ENCODE data around the gene SLC9A4.

Gene SLC9A4

DNA sequence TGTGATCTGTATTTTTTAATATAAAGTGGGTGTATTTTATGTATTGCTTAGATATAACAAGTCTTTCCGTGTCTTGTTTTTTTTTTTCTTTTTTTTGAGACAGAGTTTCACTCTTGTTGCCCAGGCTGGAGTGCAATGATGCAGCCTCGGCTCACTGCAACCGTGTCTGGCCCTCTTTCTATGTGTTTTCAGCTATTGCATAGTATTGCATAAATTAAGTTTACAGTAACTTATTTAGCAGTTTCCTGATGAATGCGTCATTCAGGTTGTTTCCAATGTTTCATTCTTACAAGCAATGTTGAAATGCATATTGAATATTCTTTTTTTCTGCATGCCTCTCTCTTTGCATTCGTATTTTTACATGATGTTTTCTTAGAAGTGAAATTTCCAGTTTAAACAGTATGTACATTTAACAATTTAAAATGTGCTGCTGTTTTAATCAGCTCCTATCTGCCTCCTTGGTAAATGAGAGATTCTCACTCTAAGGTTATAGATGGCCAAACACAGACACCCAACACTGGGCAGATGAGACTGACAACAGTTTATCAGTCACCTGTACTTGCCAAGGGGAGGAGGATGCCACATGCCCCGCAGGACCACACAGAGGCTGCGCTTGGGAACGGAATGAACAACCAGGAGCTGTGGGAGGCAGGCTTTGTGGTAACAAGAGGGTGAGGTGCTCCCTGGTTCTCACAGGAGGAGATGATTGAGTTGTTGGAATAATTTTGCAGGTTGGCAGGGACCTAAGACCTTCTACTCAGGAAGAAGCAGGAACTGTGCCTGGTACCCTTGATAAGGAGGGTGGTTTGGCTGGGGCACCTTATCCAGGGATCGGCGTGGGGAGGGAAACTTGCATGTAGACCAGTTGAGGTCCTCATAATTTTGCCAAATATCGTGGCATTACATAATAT lies 7.5 kb downstream of the SLC9A4 start:
- no peaks in the 10 kb centered on the region for H3K9me3 ChIP-seq (ENCODE audit: control insufficient read depth in 2 of 2, low read length in 2 of 2)
- H3K4me3 ChIP-seq (ENCODE audit: low read length in 2 of 2) = no peak overlapping the region
- no peak overlapping the region for H3K9ac ChIP-seq (ENCODE audit: low read depth in 1 of 2, low read length in 2 of 2)
- H3K36me3 ChIP-seq (ENCODE audit: control insufficient read depth in 2 of 2, insufficient read depth in 2 of 2, low read length in 2 of 2) = no peaks in the 10 kb centered on the region
- no peaks in the 10 kb centered on the region for H3K27me3 ChIP-seq (ENCODE audit: control insufficient read depth in 2 of 2, insufficient read depth in 2 of 2, low read length in 2 of 2)
- no peak overlapping the region for H3K27ac ChIP-seq (ENCODE audit: low read depth in 2 of 2, low read length in 2 of 2)
- H3K4me1 ChIP-seq (ENCODE audit: control insufficient read depth in 2 of 2, insufficient read depth in 2 of 2, low read length in 2 of 2) = no peaks in the 10 kb centered on the region

DNA sequence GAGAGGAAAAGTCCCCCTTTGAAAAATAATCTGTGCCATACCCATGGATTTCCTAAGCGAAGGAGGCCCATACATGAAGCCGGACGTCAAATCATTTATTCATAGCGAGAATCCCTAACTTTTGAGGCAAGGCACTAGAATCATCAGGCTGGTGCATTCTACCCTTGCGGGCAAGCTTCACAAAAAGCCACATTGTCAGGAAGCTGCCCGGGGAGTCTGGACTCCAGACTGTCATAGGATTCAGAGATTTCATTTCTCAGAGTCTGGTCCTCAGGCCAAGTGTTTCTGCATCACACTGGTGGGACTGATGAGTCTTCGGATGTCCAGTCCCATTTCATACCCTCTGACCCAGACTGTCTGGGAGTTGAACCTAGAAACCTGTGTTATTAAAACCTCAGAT lies 8.9 kb downstream of the SLC9A4 start:
- no peaks in the 10 kb centered on the region for H3K36me3 ChIP-seq (ENCODE audit: control insufficient read depth in 2 of 2, insufficient read depth in 2 of 2, low read length in 2 of 2)
- H3K9ac ChIP-seq (ENCODE audit: low read depth in 1 of 2, low read length in 2 of 2) = no peak overlapping the region
- H3K27ac ChIP-seq (ENCODE audit: low read depth in 2 of 2, low read length in 2 of 2) = no peak overlapping the region
- no peaks in the 10 kb centered on the region for H3K27me3 ChIP-seq (ENCODE audit: control insufficient read depth in 2 of 2, insufficient read depth in 2 of 2, low read length in 2 of 2)
- no peaks in the 10 kb centered on the region for H3K4me1 ChIP-seq (ENCODE audit: control insufficient read depth in 2 of 2, insufficient read depth in 2 of 2, low read length in 2 of 2)
- H3K9me3 ChIP-seq (ENCODE audit: control insufficient read depth in 2 of 2, low read length in 2 of 2) = no peaks in the 10 kb centered on the region
- no peak overlapping the region for H3K4me3 ChIP-seq (ENCODE audit: low read length in 2 of 2)

DNA sequence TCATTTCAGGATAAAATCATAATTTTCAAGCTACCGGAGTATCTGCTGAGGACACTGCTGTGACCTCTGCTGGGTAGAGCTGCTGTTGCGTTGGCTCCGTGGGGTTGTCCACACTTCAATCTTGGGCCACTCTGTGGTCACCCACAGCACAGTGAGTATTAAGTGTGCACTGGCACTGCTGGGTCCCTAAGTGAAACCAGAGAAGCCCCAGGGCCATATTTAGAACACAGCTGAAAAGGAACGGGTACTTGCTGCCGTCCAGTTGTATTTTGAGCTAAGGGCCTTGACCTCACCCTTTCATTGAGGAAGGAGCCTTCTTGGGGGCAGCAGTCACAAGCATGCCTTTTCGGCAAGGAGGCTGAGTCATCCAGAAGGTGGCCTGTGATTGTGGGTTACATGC lies 10.1 kb downstream of the SLC9A4 start:
- no peaks in the 10 kb centered on the region for H3K27me3 ChIP-seq (ENCODE audit: control insufficient read depth in 2 of 2, insufficient read depth in 2 of 2, low read length in 2 of 2)
- no peaks in the 10 kb centered on the region for H3K9me3 ChIP-seq (ENCODE audit: control insufficient read depth in 2 of 2, low read length in 2 of 2)
- no peaks in the 10 kb centered on the region for H3K36me3 ChIP-seq (ENCODE audit: control insufficient read depth in 2 of 2, insufficient read depth in 2 of 2, low read length in 2 of 2)
- H3K4me1 ChIP-seq (ENCODE audit: control insufficient read depth in 2 of 2, insufficient read depth in 2 of 2, low read length in 2 of 2) = peaks cover 0 to 4% of the 10 kb centered on the region in 2 donors
- no peak overlapping the region for H3K27ac ChIP-seq (ENCODE audit: low read depth in 2 of 2, low read length in 2 of 2)
- H3K9ac ChIP-seq (ENCODE audit: low read depth in 1 of 2, low read length in 2 of 2) = no peak overlapping the region
- no peak overlapping the region for H3K4me3 ChIP-seq (ENCODE audit: low read length in 2 of 2)

DNA sequence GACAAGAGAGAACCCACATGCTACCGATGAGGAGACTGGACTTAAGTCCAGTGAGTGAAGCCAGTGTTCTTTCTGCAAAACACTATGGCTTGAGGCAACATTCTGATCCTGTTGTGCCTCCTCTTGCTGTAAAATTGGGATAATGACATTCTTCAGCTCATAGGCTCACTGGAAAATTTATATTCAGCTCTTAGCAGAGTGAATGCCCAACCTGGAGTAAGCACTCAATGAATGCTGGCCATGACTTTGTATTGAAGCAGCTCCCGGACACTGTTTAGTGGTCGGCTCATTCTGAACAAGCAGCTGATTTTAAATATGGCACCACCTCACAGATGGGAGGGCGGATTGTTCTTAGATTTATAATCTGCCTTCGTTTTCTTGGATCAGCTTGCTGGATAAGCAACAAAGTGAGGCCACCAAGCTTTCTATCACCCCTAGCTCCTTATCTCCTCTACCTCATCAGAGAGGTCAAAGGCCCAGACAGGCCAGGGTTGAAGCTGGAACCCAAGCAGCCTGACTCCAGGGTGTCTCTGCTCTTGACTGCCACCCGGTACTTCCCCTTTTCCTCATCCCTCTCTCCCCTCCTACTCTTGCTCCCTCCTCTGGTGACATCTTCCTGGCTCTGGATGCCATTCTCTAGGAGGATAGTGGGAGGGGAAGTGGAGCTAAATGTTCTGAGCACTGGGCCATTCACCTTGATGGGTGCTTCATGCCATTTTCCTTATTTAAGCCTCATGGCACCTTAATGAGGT lies 11.5 kb downstream of the SLC9A4 start:
- no peaks in the 10 kb centered on the region for H3K27me3 ChIP-seq (ENCODE audit: control insufficient read depth in 2 of 2, insufficient read depth in 2 of 2, low read length in 2 of 2)
- H3K4me1 ChIP-seq (ENCODE audit: control insufficient read depth in 2 of 2, insufficient read depth in 2 of 2, low read length in 2 of 2) = peaks cover 0 to 4% of the 10 kb centered on the region in 2 donors
- no peaks in the 10 kb centered on the region for H3K36me3 ChIP-seq (ENCODE audit: control insufficient read depth in 2 of 2, insufficient read depth in 2 of 2, low read length in 2 of 2)
- H3K4me3 ChIP-seq (ENCODE audit: low read length in 2 of 2) = no peak overlapping the region
- no peak overlapping the region for H3K9ac ChIP-seq (ENCODE audit: low read depth in 1 of 2, low read length in 2 of 2)
- H3K27ac ChIP-seq (ENCODE audit: low read depth in 2 of 2, low read length in 2 of 2) = no peak overlapping the region
- H3K9me3 ChIP-seq (ENCODE audit: control insufficient read depth in 2 of 2, low read length in 2 of 2) = no peaks in the 10 kb centered on the region

DNA sequence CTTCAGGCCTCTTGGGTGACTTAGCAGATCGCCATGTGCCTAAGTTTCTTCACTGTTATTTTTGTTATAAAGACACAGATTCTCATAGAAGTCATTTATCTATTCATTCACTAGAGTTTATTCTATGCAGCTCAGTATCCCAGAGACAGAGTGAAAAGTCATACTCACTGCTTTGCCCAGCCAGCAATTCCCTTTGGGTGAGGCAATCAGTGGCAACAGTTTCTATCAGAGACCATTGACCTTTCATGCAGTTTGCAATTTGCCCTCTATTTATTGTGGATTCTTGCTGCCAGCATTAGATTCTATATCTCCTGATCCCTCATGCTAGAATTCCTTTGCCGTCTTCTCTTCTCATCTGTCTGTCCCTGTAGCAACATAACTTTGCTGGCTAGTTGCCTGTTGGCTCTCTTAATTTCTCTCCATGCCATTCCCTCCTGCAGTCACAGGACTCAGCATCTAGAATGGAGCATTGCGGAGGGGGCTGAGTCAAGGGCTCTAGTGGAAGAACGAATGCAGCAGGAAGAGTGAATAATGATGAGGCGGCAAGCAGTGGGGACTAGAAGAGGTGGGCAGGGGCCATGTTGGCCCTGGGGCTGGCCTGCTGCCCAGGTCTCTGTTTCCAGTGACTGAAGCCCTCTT lies 12.2 kb downstream of the SLC9A4 start:
- Histone ChIP-seq H3K27ac (ENCODE audit: low read depth in 2 of 2, low read length in 2 of 2) (no peak overlapping the region), H3K36me3 (ENCODE audit: control insufficient read depth in 2 of 2, insufficient read depth in 2 of 2, low read length in 2 of 2) (no peaks in the 10 kb centered on the region), H3K4me3 (ENCODE audit: low read length in 2 of 2) (no peak overlapping the region), H3K9ac (ENCODE audit: low read depth in 1 of 2, low read length in 2 of 2) (no peak overlapping the region), H3K9me3 (ENCODE audit: control insufficient read depth in 2 of 2, low read length in 2 of 2) (no peaks in the 10 kb centered on the region), H3K27me3 (ENCODE audit: control insufficient read depth in 2 of 2, insufficient read depth in 2 of 2, low read length in 2 of 2) (no peaks in the 10 kb centered on the region), H3K4me1 (ENCODE audit: control insufficient read depth in 2 of 2, insufficient read depth in 2 of 2, low read length in 2 of 2) (peaks cover 0 to 4% of the 10 kb centered on the region in 2 donors)

DNA sequence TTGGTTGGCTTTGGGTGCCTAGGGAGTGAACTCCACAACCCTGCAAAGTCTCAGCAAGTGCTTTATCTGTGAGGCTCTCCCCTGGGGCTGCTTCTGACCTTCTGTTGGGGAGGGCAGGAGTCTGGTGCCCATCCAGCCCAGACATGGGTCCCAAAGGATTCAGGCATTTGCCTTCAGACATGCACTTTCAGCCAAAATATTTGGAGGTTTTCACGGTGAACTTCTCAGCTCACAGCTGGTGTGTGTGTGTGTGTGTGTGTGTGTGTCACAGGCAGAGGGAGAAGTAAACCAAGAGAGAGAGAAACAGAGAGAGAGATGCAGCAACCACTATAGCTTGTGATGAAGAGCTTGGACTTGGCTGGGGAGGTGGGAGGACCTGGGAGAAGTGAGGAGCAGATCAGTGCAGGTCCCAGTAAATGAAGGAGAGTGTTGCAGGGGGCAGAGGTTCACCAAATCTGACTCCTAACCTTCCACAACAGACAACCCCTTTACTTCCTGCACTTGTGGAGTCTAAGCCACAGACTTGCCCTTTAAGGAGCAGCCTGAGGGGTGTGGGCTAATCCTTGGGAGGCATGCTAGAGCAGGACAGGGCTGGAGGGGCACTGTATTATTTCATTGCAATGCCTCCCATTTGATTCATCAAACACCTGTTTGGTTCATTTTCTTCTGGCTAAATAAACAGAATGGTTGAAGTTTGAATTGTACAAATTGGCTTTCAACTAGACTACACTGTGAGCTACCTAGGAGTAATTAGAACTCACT lies 14.1 kb downstream of the SLC9A4 start:
- H3K27me3 ChIP-seq (ENCODE audit: control insufficient read depth in 2 of 2, insufficient read depth in 2 of 2, low read length in 2 of 2) = no peaks in the 10 kb centered on the region
- H3K27ac ChIP-seq (ENCODE audit: low read depth in 2 of 2, low read length in 2 of 2) = no peak overlapping the region
- H3K4me1 ChIP-seq (ENCODE audit: control insufficient read depth in 2 of 2, insufficient read depth in 2 of 2, low read length in 2 of 2) = peaks cover 0 to 4% of the 10 kb centered on the region in 2 donors

DNA sequence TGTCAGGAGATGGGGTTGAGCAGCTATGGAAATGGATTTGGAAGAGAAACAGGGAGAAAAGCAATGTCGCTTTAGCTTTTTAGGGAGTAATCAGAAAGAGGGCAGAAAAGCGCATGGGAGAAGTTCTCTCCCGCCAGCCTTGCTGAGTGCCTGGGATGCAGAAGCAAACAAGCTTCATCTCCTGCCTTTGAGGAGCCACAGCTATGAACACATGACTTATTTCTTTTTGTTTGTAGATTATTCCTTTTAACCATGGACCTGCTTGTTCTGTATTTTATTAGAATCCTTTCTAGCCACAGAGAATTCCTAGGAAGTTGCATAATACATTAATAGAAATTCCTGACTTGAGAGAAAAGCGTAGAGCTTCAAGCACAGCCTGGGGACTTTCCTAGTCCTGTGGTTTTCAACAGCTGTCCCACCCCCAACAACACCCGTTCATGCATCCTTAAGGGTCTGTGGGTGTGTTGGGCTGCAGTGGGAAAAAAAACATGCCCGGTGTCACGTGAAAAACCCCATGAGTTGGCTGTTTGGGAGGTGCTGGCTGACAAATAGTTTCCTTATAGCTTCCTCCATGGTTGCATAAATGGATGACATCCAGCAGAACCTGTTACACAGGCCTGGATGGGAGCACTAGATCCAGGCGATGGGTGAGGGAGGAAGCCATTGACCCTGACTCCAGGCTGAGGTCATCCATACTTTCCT lies 14.9 kb downstream of the SLC9A4 start:
- Histone ChIP-seq H3K4me3 (ENCODE audit: low read length in 2 of 2) (no peak overlapping the region), H3K27ac (ENCODE audit: low read depth in 2 of 2, low read length in 2 of 2) (no peak overlapping the region), H3K27me3 (ENCODE audit: control insufficient read depth in 2 of 2, insufficient read depth in 2 of 2, low read length in 2 of 2) (no peaks in the 10 kb centered on the region), H3K9ac (ENCODE audit: low read depth in 1 of 2, low read length in 2 of 2) (no peak overlapping the region), H3K36me3 (ENCODE audit: control insufficient read depth in 2 of 2, insufficient read depth in 2 of 2, low read length in 2 of 2) (no peaks in the 10 kb centered on the region), H3K4me1 (ENCODE audit: control insufficient read depth in 2 of 2, insufficient read depth in 2 of 2, low read length in 2 of 2) (peaks cover 0 to 4% of the 10 kb centered on the region in 2 donors), H3K9me3 (ENCODE audit: control insufficient read depth in 2 of 2, low read length in 2 of 2) (no peaks in the 10 kb centered on the region)

More for the DNA sequence above, 14.1 kb downstream of the SLC9A4 start:
- Histone ChIP-seq H3K9ac (ENCODE audit: low read depth in 1 of 2, low read length in 2 of 2) (no peak overlapping the region), H3K36me3 (ENCODE audit: control insufficient read depth in 2 of 2, insufficient read depth in 2 of 2, low read length in 2 of 2) (no peaks in the 10 kb centered on the region), H3K9me3 (ENCODE audit: control insufficient read depth in 2 of 2, low read length in 2 of 2) (no peaks in the 10 kb centered on the region), H3K4me3 (ENCODE audit: low read length in 2 of 2) (no peak overlapping the region)

DNA sequence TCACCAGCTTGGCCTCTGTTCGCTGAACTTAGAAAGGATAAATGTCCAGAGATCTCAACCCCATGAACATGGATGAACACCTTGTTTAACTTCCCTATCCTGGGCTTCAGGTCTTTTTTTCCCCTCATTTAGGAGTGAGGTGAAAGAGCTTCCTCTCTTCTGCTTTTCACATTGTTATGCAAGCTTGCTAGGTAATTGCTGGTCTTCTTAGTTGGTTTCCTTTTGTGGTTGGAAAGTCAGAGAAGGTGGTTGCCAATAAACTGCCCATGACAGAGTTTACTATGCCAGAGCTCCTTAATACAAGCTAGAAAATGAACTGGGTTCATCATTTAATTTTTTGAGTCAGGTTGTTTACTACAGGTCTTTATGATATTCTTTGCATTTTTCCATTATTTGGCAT lies 16.6 kb downstream of the SLC9A4 start:
- H3K4me1 ChIP-seq (ENCODE audit: control insufficient read depth in 2 of 2, insufficient read depth in 2 of 2, low read length in 2 of 2) = peaks cover 0 to 4% of the 10 kb centered on the region in 2 donors
- H3K9ac ChIP-seq (ENCODE audit: low read depth in 1 of 2, low read length in 2 of 2) = no peak overlapping the region
- no peak overlapping the region for H3K27ac ChIP-seq (ENCODE audit: low read depth in 2 of 2, low read length in 2 of 2)
- no peaks in the 10 kb centered on the region for H3K9me3 ChIP-seq (ENCODE audit: control insufficient read depth in 2 of 2, low read length in 2 of 2)
- no peaks in the 10 kb centered on the region for H3K36me3 ChIP-seq (ENCODE audit: control insufficient read depth in 2 of 2, insufficient read depth in 2 of 2, low read length in 2 of 2)
- no peak overlapping the region for H3K4me3 ChIP-seq (ENCODE audit: low read length in 2 of 2)
- no peaks in the 10 kb centered on the region for H3K27me3 ChIP-seq (ENCODE audit: control insufficient read depth in 2 of 2, insufficient read depth in 2 of 2, low read length in 2 of 2)

DNA sequence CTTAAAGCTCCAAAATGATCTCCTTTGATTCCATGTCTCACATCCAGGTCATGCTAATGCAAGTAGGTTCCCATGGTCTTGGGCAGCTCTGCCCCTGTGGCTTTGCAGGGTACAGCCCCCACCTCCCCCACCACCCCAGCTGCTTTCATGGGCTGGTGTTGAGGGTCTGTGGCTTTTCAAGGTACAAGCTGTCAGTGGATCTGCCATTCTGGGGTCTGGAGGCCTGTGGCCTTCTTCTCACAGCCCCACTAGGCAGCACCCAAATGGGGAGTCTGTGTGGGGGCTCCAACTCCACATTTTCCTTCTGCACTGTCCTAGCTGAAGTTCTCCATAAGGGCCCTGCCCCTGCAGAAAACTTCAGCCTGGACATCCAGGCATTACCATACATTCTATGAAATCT lies 19.0 kb downstream of the SLC9A4 start:
- Histone ChIP-seq H3K27me3 (ENCODE audit: control insufficient read depth in 2 of 2, insufficient read depth in 2 of 2, low read length in 2 of 2) (no peaks in the 10 kb centered on the region), H3K4me1 (ENCODE audit: control insufficient read depth in 2 of 2, insufficient read depth in 2 of 2, low read length in 2 of 2) (peaks cover 0 to 4% of the 10 kb centered on the region in 2 donors), H3K9ac (ENCODE audit: low read depth in 1 of 2, low read length in 2 of 2) (no peak overlapping the region), H3K36me3 (ENCODE audit: control insufficient read depth in 2 of 2, insufficient read depth in 2 of 2, low read length in 2 of 2) (no peaks in the 10 kb centered on the region), H3K9me3 (ENCODE audit: control insufficient read depth in 2 of 2, low read length in 2 of 2) (no peaks in the 10 kb centered on the region), H3K27ac (ENCODE audit: low read depth in 2 of 2, low read length in 2 of 2) (no peak overlapping the region), H3K4me3 (ENCODE audit: low read length in 2 of 2) (no peak overlapping the region)

All from mucosa of rectum (tissue), 2 donors.